GM23338 (cell line): Measurements from ENCODE around the gene LPXN. TPM values are rescaled to one million over a fixed set of nuclear protein-coding genes. Genes with fewer than 3 reads are reported as not detected.

Experiments used
- ATAC-seq: fragments of 200-7000 bp; cut with Tn5 transposase; 3 replicates; pipeline ENCODE4 v1.9.1; 2020
- DNase-seq: peaks from one replicate; pipeline ENCODE4 v3.0.0-alpha.2; 2015; ENCODE audit warnings: low spot score
- H2AFZ ChIP-seq: fragments of 200-600 bp; sonication (generic); 2 replicates; pipeline ENCODE4 v1.8.0; 2016; ENCODE audit warnings: antibody characterized with exemption, mild to moderate bottlenecking, moderate library complexity
- H3F3A ChIP-seq: fragments of 200-600 bp; sonication (generic); replicated peaks from 2 replicates; pipeline ENCODE4 v1.8.0; 2017; ENCODE audit warnings: antibody characterized with exemption, mixed run types, low read depth
- H3K27ac ChIP-seq: fragments of 200-600 bp; sonication (generic); 2 replicates; pipeline ENCODE4 v1.6.1; 2016; ENCODE audit warnings: low read depth
- H3K27me3 ChIP-seq: fragments of 200-600 bp; sonication (generic); 2 replicates; pipeline ENCODE4 v1.8.0; 2016; ENCODE audit warnings: mild to moderate bottlenecking, mixed run types, moderate library complexity; ENCODE audit not compliant: insufficient read depth
- H3K36me3 ChIP-seq: fragments of 200-600 bp; sonication (generic); 2 replicates; pipeline ENCODE4 v1.8.0; 2016; ENCODE audit warnings: mild to moderate bottlenecking; ENCODE audit not compliant: insufficient read depth
- H3K4me1 ChIP-seq: fragments of 200-600 bp; sonication (generic); 2 replicates; pipeline ENCODE4 v1.8.0; 2016; ENCODE audit warnings: mild to moderate bottlenecking, moderate library complexity; ENCODE audit not compliant: insufficient read depth
- H3K4me2 ChIP-seq: fragments of 200-600 bp; sonication (generic); 2 replicates; pipeline ENCODE4 v1.7.1; 2017; ENCODE audit warnings: mixed run types
- H3K4me3 ChIP-seq: fragments of 200-600 bp; sonication (generic); 2 replicates; pipeline ENCODE4 v1.6.1; 2016; ENCODE audit warnings: mixed run types
- H3K79me2 ChIP-seq: fragments of 200-600 bp; sonication (generic); replicated peaks from 2 replicates; pipeline ENCODE4 v1.8.0; 2017; ENCODE audit warnings: mild to moderate bottlenecking; ENCODE audit not compliant: insufficient read depth
- H3K9me2 ChIP-seq: fragments of 200-600 bp; sonication (generic); 2 replicates; pipeline ENCODE4 v1.8.0; 2017; ENCODE audit not compliant: insufficient read depth
- H4K20me1 ChIP-seq: fragments of 200-600 bp; sonication (generic); replicated peaks from 2 replicates; pipeline ENCODE4 v1.8.0; 2017; ENCODE audit warnings: mild to moderate bottlenecking; ENCODE audit not compliant: insufficient read depth
- H3K27ac Mint-ChIP-seq: 2 replicates; pipeline ENCODE4 v1.8.0; 2020; ENCODE audit warnings: inconsistent platforms, mild to moderate bottlenecking, moderate library complexity, mixed read lengths
- H3K27me3 Mint-ChIP-seq: 3 replicates; pipeline ENCODE4 v1.8.0; 2022; ENCODE audit warnings: low read depth, mild to moderate bottlenecking, moderate library complexity, mixed read lengths, inconsistent platforms; ENCODE audit not compliant: insufficient read depth, poor library complexity
- H3K36me3 Mint-ChIP-seq: 3 replicates; pipeline ENCODE4 v1.8.0; 2021; ENCODE audit warnings: low read depth, mild to moderate bottlenecking, inconsistent platforms, moderate library complexity, mixed read lengths
- H3K4me1 Mint-ChIP-seq: 3 replicates; pipeline ENCODE4 v1.8.0; 2020; ENCODE audit warnings: mild to moderate bottlenecking, inconsistent platforms, mixed read lengths
- H3K4me3 Mint-ChIP-seq: 3 replicates; pipeline ENCODE4 v1.8.0; 2021; ENCODE audit warnings: moderate library complexity, mild to moderate bottlenecking, inconsistent platforms, mixed read lengths
- H3K9me3 Mint-ChIP-seq: 3 replicates; pipeline ENCODE4 v1.8.0; 2020; ENCODE audit warnings: moderate library complexity, mild to moderate bottlenecking, inconsistent platforms, mixed read lengths
- CREB1 ChIP-seq: fragments of 250-450 bp; sonication (Bioruptor Pico); IDR thresholded peaks from 2 replicates; pipeline ENCODE4 v1.5.0; 2020; ENCODE audit warnings: low read depth, mild to moderate bottlenecking, moderate library complexity
- EZH2 ChIP-seq: fragments of 200-600 bp; sonication (generic); IDR thresholded peaks from one replicate; pipeline ENCODE4 v1.8.0; 2017; ENCODE audit warnings: antibody characterized with exemption, mild to moderate bottlenecking, low read depth; ENCODE audit not compliant: unreplicated experiment
- EZH2phosphoT487 ChIP-seq: fragments of 200-600 bp; sonication (generic); IDR thresholded peaks from one replicate; pipeline ENCODE4 v1.8.1; 2018; ENCODE audit warnings: antibody characterized with exemption; ENCODE audit not compliant: unreplicated experiment
- JUNB ChIP-seq: IDR thresholded peaks from one replicate; pipeline ENCODE4 v1.6.1; 2016; ENCODE audit warnings: antibody characterized with exemption; ENCODE audit not compliant: unreplicated experiment
- NANOG ChIP-seq: IDR thresholded peaks from 2 replicates; pipeline ENCODE4 v1.6.1; 2016; ENCODE audit warnings: antibody characterized with exemption, borderline replicate concordance
- POLR2AphosphoS5 ChIP-seq: IDR thresholded peaks from 2 replicates; pipeline ENCODE4 v1.6.1; 2016; ENCODE audit warnings: antibody characterized with exemption, low read depth
- STAT1 ChIP-seq: IDR thresholded peaks from one replicate; pipeline ENCODE4 v1.6.1; 2016; ENCODE audit warnings: antibody characterized with exemption; ENCODE audit not compliant: unreplicated experiment
- ZNF114 ChIP-seq: fragments of 250-450 bp; sonication (Bioruptor Pico); IDR thresholded peaks from 2 replicates; pipeline ENCODE4 v1.5.0; 2020; ENCODE audit warnings: mild to moderate bottlenecking, moderate library complexity
- ZNF331 ChIP-seq: fragments of 250-450 bp; sonication (Bioruptor Pico); IDR thresholded peaks from 2 replicates; pipeline ENCODE4 v1.5.0; 2020; ENCODE audit warnings: low read depth, mild to moderate bottlenecking, moderate library complexity
- polyA plus RNA-seq: library from polyadenylated mRNA; unstranded; fragments of >200 nt; fragmentation: Nextera tagmentation; extraction: Ambion mirVana; gene quantifications from 2 replicates; pipeline ENCODE4 v1.2.1, GENCODE V29; 2016
- total RNA-seq: library from RNA; depleted of rRNA; stranded (reverse); fragments of >200 nt; shearing (Covaris generic); gene quantifications from 2 replicates; pipeline ENCODE4 v1.2.3, GENCODE V29; 2014
- TF ChIP-seq, protein P1 (sequence below): IDR thresholded peaks from 2 replicates; pipeline ENCODE4 v1.6.1; 2016; ENCODE audit warnings: antibody characterized with exemption
- TF ChIP-seq, protein P2 (sequence below): fragments of 250-450 bp; sonication (Bioruptor Pico); IDR thresholded peaks from 2 replicates; pipeline ENCODE4 v1.5.0; 2020; ENCODE audit warnings: mild to moderate bottlenecking, moderate library complexity
- TF ChIP-seq, protein P3 (sequence below): IDR thresholded peaks from one replicate; pipeline ENCODE4 v1.6.1; 2018; ENCODE audit warnings: antibody characterized with exemption; ENCODE audit not compliant: unreplicated experiment

LPXN gene
- total and polyA plus RNA-seq, 2 experiments from 2014 or later: 0.56 to 1.3 TPM

DNA sequence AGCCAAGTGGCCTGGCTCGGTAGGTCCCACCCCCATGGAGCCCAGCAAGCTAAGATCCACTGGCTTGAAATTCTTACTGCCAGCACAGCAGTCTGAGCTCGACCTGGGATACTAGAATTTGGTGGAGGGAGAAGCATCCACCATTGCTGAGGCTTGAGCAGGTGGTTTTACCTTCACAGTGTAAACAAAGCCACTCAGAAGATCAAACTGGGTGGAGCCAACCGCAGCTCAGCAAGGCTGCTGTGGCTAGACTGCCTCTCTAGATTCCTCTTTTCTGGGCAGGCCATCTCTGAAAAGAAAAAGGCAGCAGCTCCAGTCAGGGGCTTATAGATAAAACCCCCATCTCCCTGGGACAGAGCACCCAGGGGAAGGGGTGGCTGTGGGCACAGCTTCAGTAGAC lies 45.4 kb downstream of the LPXN start:
- Histone ChIP-seq H3K36me3 (no peaks in the 10 kb centered on the region), H3K27me3 (no peaks in the 10 kb centered on the region), H2AFZ (no peak overlapping the region), H3K27ac (no peak overlapping the region), H3K79me2 (no peaks in the 10 kb centered on the region), H3K4me1 (no peaks in the 10 kb centered on the region), H3K4me2 (no peak overlapping the region), H4K20me1 (no peaks in the 10 kb centered on the region), H3K4me3 (no peak overlapping the region), H3K9me2 (no peaks in the 10 kb centered on the region), H3F3A (no peaks in the 10 kb centered on the region)
- no peak overlapping the region for H3K27ac Mint-ChIP-seq
- TF ChIP-seq EZH2phosphoT487 (no peak), POLR2AphosphoS5 (no peak), STAT1 (no peak), JUNB (no peak), CREB1 (CRISPR knock-in tag) (no peak)
- no peaks in the 10 kb centered on the region for H3K4me1 Mint-ChIP-seq
- H3K27me3 Mint-ChIP-seq: no peaks in the 10 kb centered on the region
- peaks cover 23% of the 10 kb centered on the region for H3K9me3 Mint-ChIP-seq
- no peak for DNase-seq
- no peak for ATAC-seq
- no peak overlapping the region for H3K4me3 Mint-ChIP-seq
- H3K36me3 Mint-ChIP-seq: peaks cover 30% of the 10 kb centered on the region

DNA sequence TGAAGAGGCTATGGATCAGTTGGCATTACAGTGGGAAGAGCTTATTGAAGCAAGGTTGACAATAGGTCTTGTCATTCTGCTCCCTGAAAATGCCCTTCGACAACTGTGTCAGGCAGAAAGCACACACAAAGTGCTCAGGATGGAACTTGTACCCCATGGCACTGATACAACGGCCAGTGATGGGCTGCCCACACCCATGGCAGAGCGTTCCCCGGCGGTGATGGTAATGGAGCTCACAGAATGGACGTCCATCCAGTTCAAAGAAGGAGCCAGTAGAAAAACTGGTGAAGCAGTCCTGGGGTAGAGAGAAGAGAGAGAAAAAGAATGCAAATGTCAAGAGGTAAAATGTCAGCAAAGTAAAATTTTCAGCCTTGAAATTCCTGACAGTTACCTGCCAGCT lies 48.2 kb downstream of the LPXN start:
- no peak for ATAC-seq
- H3K9me3 Mint-ChIP-seq: peaks cover 17% of the 10 kb centered on the region
- H3K9me2 ChIP-seq: no peaks in the 10 kb centered on the region
- no peak overlapping the region for H3K27ac ChIP-seq
- no peak overlapping the region for H3K4me3 Mint-ChIP-seq
- H4K20me1 ChIP-seq: no peaks in the 10 kb centered on the region
- no peaks in the 10 kb centered on the region for H3K27me3 Mint-ChIP-seq
- H3K4me1 ChIP-seq: no peaks in the 10 kb centered on the region
- no peaks in the 10 kb centered on the region for H3K79me2 ChIP-seq
- no peak overlapping the region for H3K4me3 ChIP-seq
- no peak overlapping the region for H3K4me2 ChIP-seq
- H2AFZ ChIP-seq: no peak overlapping the region
- H3K36me3 Mint-ChIP-seq: peaks cover 19% of the 10 kb centered on the region
- no peaks in the 10 kb centered on the region for H3K36me3 ChIP-seq
- no peaks in the 10 kb centered on the region for H3F3A ChIP-seq
- H3K27ac Mint-ChIP-seq: no peak overlapping the region; the same call in 1 of the 2 replicates
- DNase-seq: no peak
- no peaks in the 10 kb centered on the region for H3K27me3 ChIP-seq
- peaks cover 13% of the 10 kb centered on the region; the same call in 2 of the 3 replicates for H3K4me1 Mint-ChIP-seq
- TF ChIP-seq EZH2 (no peak), JUNB (no peak), POLR2AphosphoS5 (no peak), EZH2phosphoT487 (no peak), ZNF114 (CRISPR knock-in tag) (no peak), NANOG (no peak), ZNF331 (no peak), CREB1 (CRISPR knock-in tag) (no peak), STAT1 (no peak)
- TF ChIP-seq, protein P1, sequence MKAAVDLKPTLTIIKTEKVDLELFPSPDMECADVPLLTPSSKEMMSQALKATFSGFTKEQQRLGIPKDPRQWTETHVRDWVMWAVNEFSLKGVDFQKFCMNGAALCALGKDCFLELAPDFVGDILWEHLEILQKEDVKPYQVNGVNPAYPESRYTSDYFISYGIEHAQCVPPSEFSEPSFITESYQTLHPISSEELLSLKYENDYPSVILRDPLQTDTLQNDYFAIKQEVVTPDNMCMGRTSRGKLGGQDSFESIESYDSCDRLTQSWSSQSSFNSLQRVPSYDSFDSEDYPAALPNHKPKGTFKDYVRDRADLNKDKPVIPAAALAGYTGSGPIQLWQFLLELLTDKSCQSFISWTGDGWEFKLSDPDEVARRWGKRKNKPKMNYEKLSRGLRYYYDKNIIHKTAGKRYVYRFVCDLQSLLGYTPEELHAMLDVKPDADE: no peak
- TF ChIP-seq, protein P2, sequence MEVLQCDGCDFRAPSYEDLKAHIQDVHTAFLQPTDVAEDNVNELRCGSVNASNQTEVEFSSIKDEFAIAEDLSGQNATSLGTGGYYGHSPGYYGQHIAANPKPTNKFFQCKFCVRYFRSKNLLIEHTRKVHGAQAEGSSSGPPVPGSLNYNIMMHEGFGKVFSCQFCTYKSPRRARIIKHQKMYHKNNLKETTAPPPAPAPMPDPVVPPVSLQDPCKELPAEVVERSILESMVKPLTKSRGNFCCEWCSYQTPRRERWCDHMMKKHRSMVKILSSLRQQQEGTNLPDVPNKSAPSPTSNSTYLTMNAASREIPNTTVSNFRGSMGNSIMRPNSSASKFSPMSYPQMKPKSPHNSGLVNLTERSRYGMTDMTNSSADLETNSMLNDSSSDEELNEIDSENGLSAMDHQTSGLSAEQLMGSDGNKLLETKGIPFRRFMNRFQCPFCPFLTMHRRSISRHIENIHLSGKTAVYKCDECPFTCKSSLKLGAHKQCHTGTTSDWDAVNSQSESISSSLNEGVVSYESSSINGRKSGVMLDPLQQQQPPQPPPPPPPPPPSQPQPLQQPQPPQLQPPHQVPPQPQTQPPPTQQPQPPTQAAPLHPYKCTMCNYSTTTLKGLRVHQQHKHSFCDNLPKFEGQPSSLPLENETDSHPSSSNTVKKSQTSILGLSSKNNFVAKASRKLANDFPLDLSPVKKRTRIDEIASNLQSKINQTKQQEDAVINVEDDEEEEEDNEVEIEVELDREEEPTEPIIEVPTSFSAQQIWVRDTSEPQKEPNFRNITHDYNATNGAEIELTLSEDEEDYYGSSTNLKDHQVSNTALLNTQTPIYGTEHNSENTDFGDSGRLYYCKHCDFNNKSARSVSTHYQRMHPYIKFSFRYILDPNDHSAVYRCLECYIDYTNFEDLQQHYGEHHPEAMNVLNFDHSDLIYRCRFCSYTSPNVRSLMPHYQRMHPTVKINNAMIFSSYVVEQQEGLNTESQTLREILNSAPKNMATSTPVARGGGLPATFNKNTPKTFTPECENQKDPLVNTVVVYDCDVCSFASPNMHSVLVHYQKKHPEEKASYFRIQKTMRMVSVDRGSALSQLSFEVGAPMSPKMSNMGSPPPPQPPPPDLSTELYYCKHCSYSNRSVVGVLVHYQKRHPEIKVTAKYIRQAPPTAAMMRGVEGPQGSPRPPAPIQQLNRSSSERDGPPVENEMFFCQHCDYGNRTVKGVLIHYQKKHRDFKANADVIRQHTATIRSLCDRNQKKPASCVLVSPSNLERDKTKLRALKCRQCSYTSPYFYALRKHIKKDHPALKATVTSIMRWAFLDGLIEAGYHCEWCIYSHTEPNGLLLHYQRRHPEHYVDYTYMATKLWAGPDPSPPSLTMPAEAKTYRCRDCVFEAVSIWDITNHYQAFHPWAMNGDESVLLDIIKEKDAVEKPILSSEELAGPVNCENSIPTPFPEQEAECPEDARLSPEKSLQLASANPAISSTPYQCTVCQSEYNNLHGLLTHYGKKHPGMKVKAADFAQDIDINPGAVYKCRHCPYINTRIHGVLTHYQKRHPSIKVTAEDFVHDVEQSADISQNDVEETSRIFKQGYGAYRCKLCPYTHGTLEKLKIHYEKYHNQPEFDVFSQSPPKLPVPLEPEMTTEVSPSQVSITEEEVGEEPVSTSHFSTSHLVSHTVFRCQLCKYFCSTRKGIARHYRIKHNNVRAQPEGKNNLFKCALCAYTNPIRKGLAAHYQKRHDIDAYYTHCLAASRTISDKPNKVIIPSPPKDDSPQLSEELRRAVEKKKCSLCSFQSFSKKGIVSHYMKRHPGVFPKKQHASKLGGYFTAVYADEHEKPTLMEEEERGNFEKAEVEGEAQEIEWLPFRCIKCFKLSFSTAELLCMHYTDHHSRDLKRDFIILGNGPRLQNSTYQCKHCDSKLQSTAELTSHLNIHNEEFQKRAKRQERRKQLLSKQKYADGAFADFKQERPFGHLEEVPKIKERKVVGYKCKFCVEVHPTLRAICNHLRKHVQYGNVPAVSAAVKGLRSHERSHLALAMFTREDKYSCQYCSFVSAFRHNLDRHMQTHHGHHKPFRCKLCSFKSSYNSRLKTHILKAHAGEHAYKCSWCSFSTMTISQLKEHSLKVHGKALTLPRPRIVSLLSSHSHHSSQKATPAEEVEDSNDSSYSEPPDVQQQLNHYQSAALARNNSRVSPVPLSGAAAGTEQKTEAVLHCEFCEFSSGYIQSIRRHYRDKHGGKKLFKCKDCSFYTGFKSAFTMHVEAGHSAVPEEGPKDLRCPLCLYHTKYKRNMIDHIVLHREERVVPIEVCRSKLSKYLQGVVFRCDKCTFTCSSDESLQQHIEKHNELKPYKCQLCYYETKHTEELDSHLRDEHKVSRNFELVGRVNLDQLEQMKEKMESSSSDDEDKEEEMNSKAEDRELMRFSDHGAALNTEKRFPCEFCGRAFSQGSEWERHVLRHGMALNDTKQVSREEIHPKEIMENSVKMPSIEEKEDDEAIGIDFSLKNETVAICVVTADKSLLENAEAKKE (CRISPR knock-in tag): no peak
- TF ChIP-seq, protein P3, sequence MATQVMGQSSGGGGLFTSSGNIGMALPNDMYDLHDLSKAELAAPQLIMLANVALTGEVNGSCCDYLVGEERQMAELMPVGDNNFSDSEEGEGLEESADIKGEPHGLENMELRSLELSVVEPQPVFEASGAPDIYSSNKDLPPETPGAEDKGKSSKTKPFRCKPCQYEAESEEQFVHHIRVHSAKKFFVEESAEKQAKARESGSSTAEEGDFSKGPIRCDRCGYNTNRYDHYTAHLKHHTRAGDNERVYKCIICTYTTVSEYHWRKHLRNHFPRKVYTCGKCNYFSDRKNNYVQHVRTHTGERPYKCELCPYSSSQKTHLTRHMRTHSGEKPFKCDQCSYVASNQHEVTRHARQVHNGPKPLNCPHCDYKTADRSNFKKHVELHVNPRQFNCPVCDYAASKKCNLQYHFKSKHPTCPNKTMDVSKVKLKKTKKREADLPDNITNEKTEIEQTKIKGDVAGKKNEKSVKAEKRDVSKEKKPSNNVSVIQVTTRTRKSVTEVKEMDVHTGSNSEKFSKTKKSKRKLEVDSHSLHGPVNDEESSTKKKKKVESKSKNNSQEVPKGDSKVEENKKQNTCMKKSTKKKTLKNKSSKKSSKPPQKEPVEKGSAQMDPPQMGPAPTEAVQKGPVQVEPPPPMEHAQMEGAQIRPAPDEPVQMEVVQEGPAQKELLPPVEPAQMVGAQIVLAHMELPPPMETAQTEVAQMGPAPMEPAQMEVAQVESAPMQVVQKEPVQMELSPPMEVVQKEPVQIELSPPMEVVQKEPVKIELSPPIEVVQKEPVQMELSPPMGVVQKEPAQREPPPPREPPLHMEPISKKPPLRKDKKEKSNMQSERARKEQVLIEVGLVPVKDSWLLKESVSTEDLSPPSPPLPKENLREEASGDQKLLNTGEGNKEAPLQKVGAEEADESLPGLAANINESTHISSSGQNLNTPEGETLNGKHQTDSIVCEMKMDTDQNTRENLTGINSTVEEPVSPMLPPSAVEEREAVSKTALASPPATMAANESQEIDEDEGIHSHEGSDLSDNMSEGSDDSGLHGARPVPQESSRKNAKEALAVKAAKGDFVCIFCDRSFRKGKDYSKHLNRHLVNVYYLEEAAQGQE: no peak
